ENCODE data around the gene PKN3.

DNA sequence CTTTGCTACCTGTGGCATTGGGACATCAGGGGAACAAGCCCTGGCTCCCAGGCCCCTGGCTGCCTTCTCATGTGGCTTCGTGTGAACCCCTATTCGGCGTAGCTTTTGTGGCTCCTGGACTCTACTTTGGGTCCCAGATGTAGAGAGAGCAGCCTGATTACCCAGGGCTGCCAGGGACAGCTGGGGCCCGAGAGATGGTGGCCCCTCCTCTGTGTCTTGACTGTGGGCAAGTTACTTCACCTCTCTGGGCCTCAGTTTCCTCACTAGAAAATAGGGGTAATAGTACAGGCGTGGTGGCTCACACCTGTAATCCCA is 2.0 kb downstream of the PKN3 start:
- no peak for TF ChIP-seq GATA2 (IDR thresholded peaks at IDR 0.05; ENCODE audit: low read depth, low read length)
- no peak for TF ChIP-seq GATA3 (IDR thresholded peaks at IDR 0.05; ENCODE audit: low read depth, low read length)

Data from SH-SY5Y (cell line).